ENCODE data around the gene SEC11A.

The SEC11A gene

DNA sequence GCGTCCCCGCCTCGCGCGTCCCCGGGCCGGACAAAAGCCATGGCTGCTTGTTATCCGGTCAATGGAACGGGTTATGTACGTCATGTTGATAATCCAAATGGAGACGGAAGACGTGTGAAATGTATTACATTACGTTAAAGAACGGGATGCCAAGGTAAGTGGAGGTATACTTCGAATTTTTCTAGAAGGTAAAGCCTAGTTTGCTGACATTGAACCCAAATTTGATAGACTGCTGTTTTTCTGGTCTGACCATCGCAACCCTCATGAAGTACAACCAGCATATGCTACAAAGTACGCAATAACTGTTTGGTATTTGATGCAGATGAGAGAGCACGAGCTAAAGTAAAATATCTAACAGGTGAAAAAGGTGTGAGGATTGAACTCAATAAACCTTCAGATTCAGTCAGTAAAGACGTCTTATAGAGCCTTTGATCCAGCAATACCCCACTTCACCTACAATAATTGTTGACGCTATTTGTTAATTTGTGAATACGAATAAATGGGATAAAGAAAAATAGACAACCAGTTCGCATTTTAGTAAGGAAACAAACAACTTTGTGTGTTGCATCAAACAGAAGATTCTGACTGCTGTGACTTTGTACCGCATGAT is 81.6 kb downstream of the SEC11A start:
- DNase-seq: no peak

DNA sequence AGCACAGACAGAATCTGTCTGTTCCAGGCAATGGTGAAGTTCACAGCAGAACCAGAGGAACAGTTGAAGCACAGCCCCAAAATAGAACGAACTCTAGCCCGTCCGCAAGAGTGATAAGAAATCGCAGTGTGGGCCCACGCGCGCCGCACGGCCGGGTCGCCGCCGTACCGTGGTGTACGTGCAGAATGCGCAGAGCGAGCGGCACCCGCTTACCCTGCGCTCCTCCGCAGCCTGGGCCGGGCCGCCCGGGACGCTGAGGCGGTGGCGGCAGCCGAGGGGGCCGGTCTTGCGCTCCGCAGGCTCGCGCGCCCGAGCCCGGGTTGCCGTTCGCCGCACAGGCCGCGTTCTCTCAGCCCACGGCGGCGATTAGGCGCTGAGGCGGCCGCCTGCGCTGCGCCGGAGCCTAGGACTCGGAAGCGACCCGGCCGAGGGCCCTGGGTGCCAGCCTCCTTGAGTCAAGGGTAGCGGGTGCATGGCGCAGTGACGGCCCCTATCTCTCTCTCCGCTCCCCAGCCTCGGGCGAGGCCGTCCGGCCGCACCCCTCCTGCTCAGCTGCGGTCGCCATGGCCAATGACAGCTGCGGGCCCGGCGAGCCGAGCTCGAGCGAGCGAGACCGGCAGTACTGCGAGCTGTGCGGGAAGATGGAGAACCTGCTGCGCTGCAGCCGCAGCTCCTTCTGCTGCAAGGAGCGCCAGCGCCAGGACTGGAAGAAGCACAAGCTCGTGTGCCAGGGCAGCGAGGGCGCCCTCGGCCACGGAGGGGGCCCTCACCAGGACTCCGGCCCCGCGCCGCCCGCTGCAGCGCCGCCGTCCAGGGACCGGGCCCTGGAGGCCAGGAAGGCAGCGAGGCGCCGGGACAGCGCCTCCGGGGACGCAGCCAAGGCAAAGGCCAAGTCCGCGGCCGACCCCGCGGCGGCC is 82.4 kb downstream of the SEC11A start:
- peak; percentile 88 for DNase-seq

DNA sequence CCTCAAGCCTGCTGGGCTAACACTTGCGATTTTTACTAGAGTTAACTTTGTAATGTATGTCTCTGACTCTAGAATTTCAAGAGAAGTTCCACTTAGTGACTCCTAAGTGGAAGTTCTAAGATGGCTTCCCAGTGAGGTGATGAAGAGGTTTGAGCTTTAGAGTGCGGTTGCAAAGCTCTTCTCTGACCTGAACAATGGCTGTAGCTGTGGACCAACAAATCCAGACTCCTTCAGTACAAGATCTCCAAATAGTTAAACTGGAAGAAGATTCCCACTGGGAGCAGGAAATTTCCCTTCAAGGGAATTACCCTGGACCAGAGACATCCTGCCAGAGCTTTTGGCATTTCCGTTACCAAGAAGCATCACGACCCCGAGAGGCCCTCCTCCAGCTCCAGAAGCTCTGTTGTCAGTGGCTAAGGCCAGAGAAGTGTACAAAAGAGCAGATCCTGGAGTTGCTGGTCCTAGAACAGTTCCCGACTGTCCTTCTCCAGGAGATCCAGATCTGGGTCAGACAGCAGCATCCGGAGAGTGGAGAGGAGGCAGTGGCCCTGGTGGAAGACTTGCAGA is 84.2 kb downstream of the SEC11A start:
- no peak for DNase-seq

DNA sequence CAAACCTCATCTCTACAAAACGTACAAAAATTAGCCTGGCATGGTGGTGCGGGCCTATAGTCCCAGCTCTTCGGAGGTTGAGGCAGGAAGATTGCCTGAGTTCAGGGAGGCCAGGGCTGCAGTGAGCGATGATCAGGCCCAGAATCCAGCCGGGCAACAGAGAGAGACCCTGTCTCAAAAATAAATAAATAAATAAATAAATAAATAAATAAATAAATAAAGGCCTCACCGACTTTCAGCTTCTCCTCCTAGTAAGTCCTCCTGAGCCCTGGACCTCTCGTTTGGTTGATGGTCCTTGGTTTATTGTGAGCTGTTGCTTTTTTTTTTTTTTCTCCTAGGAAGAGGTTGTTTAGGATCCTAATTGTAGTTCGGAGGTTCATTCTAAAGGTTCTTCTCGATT is 86.9 kb downstream of the SEC11A start:
- DNase-seq: no peak

DNA sequence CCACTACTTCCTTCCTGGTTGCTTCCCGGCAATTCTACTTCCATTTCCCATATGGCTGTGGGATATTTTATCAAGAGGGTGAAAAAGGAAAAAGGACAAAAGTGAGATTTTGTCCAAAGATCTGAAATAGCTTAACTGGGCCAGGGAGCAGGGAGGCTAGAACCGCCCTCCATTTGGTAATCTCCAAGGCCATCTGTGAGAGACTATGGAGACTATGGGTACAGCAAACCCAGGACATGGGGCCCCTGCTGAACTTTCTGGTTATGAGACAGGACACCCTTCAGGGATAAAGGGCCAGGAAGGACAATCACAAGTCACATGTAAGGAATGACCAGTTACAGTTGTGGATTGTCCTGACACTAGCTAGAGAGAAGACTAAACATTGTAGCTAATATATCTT is 90.8 kb downstream of the SEC11A start:
- DNase-seq: no peak

DNA sequence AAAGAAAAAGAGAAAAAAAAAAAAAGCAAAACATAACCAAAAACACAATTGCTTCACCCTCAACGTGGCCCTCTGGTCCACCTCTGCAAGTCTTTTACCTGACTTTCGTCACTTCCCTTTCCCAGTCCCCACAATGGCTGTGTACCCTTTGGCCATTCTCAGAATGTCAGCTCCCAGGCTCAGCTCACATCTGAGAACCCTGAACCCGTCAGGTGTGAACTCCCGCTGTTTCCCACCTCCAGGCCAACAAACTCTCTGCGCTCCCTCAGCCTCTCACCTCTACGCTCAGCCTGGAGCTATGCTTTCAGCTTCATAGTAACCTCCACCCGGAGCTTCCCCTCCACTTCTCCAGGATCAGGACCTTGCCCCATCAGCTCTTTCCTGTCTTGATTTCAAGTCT is 91.6 kb downstream of the SEC11A start:
- DNase-seq: no peak

DNA sequence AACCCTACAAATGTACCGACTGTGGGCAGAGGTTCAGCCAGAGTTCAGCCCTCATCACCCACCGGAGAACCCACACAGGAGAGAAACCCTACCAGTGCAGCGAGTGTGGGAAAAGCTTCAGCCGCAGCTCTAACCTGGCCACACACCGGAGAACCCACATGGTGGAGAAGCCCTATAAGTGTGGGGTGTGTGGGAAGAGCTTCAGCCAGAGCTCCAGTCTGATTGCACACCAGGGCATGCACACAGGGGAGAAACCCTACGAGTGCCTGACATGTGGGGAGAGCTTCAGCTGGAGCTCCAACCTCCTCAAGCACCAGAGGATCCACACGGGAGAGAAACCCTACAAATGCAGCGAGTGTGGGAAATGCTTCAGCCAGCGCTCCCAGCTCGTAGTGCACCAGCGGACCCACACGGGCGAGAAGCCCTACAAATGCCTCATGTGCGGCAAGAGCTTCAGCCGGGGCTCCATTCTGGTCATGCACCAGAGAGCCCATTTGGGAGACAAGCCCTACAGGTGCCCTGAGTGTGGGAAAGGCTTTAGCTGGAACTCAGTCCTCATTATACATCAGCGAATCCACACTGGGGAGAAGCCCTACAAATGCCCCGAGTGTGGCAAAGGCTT is 94.5 kb downstream of the SEC11A start:
- DNase-seq: no peak

DNA sequence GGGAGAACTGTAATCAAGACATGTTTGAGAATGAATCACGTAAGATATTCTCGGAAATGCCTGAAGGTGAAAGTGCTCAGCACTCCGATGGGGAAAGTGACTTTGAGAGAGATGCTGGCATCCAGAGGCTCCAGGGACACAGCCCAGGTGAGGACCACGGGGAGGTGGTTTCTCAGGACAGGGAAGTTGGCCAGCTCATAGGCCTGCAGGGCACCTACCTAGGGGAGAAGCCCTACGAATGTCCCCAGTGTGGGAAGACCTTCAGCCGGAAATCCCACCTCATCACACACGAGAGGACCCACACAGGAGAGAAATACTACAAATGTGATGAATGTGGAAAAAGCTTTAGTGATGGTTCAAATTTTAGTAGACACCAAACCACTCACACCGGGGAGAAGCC is 95.3 kb downstream of the SEC11A start:
- no peak for DNase-seq

Data from right forelimb (tissue), 1 donor.